HepG2 (cell line): ENCODE results near the gene TMEM95. TPM values are rescaled to one million over a fixed set of nuclear protein-coding genes. Genes with fewer than 3 reads are reported as not detected.

Experiments used
- ARID4A ChIP-seq: sonication (generic); formaldehyde crosslinking; IDR thresholded peaks from 2 replicates; pipeline ENCODE4 v1.5.0; 2020; ENCODE audit warnings: mild to moderate bottlenecking, missing genetic modification reagents, borderline replicate concordance
- EHMT2 ChIP-seq: fragments of 200-600 bp; sonication (generic); IDR thresholded peaks from 2 replicates; pipeline ENCODE4 v1.7.0; 2017; ENCODE audit warnings: antibody characterized with exemption, low read depth, low read length, borderline replicate concordance
- ETS1 ChIP-seq: sonication (generic); formaldehyde crosslinking; IDR thresholded peaks from 2 replicates; pipeline ENCODE4 v1.4.0; 2020; ENCODE audit warnings: missing genetic modification reagents
- NR1H2 ChIP-seq: sonication (generic); formaldehyde crosslinking; IDR thresholded peaks from 2 replicates; pipeline ENCODE4 v1.8.1; 2022; ENCODE audit warnings: low read depth, missing genetic modification reagents, borderline replicate concordance
- NR2C2 ChIP-seq: sonication (generic); formaldehyde crosslinking; IDR thresholded peaks from 2 replicates; pipeline ENCODE4 v1.4.0; 2020; ENCODE audit warnings: missing genetic modification reagents, mild to moderate bottlenecking, moderate library complexity, borderline replicate concordance
- RAD51 ChIP-seq: fragments of 450-650 bp; IDR thresholded peaks from 2 replicates; pipeline ENCODE4 v1.6.1; 2016; ENCODE audit warnings: borderline replicate concordance
- TBP ChIP-seq: sonication (generic); formaldehyde crosslinking; IDR thresholded peaks from 2 replicates; pipeline ENCODE4 v1.5.0; 2020; ENCODE audit warnings: missing genetic modification reagents
- ZBTB20 ChIP-seq: sonication (generic); formaldehyde crosslinking; IDR thresholded peaks from 2 replicates; pipeline ENCODE4 v1.8.1; 2023; ENCODE audit warnings: missing genetic modification reagents, low read depth, mild to moderate bottlenecking, borderline replicate concordance
- ZFP41 ChIP-seq: sonication (generic); formaldehyde crosslinking; IDR thresholded peaks from 2 replicates; pipeline ENCODE4 v1.4.0; 2020; ENCODE audit warnings: mild to moderate bottlenecking, missing genetic modification reagents, borderline replicate concordance
- ZNF292 ChIP-seq: sonication (generic); formaldehyde crosslinking; IDR thresholded peaks from 2 replicates; pipeline ENCODE4 v1.8.1; 2022; ENCODE audit warnings: mild to moderate bottlenecking, low read depth, missing genetic modification reagents, borderline replicate concordance
- ZNF331 ChIP-seq: sonication (generic); formaldehyde crosslinking; IDR thresholded peaks from 2 replicates; pipeline ENCODE4 v1.4.0; 2020; ENCODE audit warnings: missing genetic modification reagents
- ZNF652 ChIP-seq: IDR thresholded peaks from 2 replicates; pipeline ENCODE4 v1.6.1; 2016; ENCODE audit warnings: low read depth, borderline replicate concordance
- ZNF781 ChIP-seq: sonication (generic); formaldehyde crosslinking; IDR thresholded peaks from 2 replicates; pipeline ENCODE4 v1.5.1; 2020; ENCODE audit warnings: borderline replicate concordance, mild to moderate bottlenecking, missing genetic modification reagents; ENCODE audit errors: not compliant biosample characterization
- ZSCAN31 ChIP-seq: sonication (generic); formaldehyde crosslinking; IDR thresholded peaks from 2 replicates; pipeline ENCODE4 v1.5.0; 2020; ENCODE audit warnings: low read depth, mild to moderate bottlenecking, missing genetic modification reagents
- polyA plus RNA-seq, 8 experiments: library from polyadenylated mRNA; depleted of rRNA in 3 of 8; stranded (reverse) in 7 of 8; unstranded in 1 of 8; fragments of >200 nt; fragmentation: Illumina TruSeq in 4 of 8; extraction: Trizol in 4 of 8; gene quantifications; 2 replicates each; pipeline versions ENCODE4 v1.2.1 to v1.2.3, GENCODE V29; 2011 to 2016; ENCODE audit warnings: low read depth in 4 of 8, missing spikeins in 1 of 8, mixed read lengths in 1 of 8; ENCODE audit not compliant: insufficient read depth in 1 of 8
- total RNA-seq, 5 experiments: library from RNA; depleted of rRNA; stranded (reverse); fragments of >200 nt; fragmentation: Illumina TruSeq; extraction: Trizol; gene quantifications; 2 replicates each; pipeline ENCODE4 v1.2.3, GENCODE V29; 2016; ENCODE audit warnings: low read depth in 1 of 5

The TMEM95 gene
- total and polyA plus RNA-seq, 2 of the 13 experiments (the other 11 are each of a cell fraction or from before 2014, with no cell fraction given), result not detected

GRCh38 chr17:7314719-7315569 is 40.0 kb upstream of the TMEM95 start, which contains the start of gene GPS2 (continued):
- TF ChIP-seq ARID4A (peak; percentile 95), NR2C2 (CRISPR knock-in tag) (peak; percentile 99), ZNF292 (CRISPR knock-in tag) (no peak), ETS1 (CRISPR knock-in tag) (no peak), ZBTB20 (CRISPR knock-in tag) (0 out of 2 replicates have a peak, but pooled peaks have one; percentile 58), TBP (CRISPR knock-in tag) (no peak), ZNF652 (CRISPR knock-in tag) (0 out of 2 replicates have a peak, but pooled peaks have one; percentile 12), EHMT2 (no peak), RAD51 (no peak), ZNF331 (peak; percentile 74; the same call in 1 of the 2 replicates), NR1H2 (no peak), ZNF781 (CRISPR knock-in tag) (no peak), ZFP41 (0 out of 2 replicates have a peak, but pooled peaks have one; percentile 36), ZSCAN31 (CRISPR knock-in tag) (no peak)
